ENCODE results near the gene KANSL3. TPM values are rescaled to one million over a fixed set of nuclear protein-coding genes. Genes with fewer than 3 reads are reported as not detected.

KANSL3 gene
- polyA plus RNA-seq (2012; ENCODE audit: insufficient read length, low read depth) = 28.7 TPM

- TF ChIP-seq TAF1 (IDR thresholded peaks at IDR 0.05; ENCODE audit: borderline replicate concordance, insufficient read depth, low read length) (no peak), REST (IDR thresholded peaks at IDR 0.05; ENCODE audit: insufficient read depth in 1 of 2, low read depth in 2 of 2, low read length in 2 of 2) (0 out of 4 replicates have a peak, but pooled peaks of 1 of the 2 experiments have one; percentile 28), SIN3A (IDR thresholded peaks at IDR 0.05; ENCODE audit: borderline replicate concordance, insufficient read depth, low read length) (no peak), FOXP2 (optimal IDR thresholded peaks at IDR 0.05; ENCODE audit: borderline replicate concordance, extremely low read depth, extremely low read length, insufficient read depth) (peak; percentile 97), POLR2AphosphoS5 (IDR thresholded peaks at IDR 0.05; ENCODE audit: low read depth, low read length) (peak; percentile 97)
These were observed at the start of gene KANSL3 for GRCh38 chr2:96638144-96639121. KANSL3 (minus strand) TSS chr2:96638312; CDS start chr2:96637135, 1,177 bp downstream.

GRCh38 chr2:96687266-96687665, 49.2 kb upstream of the KANSL3 start:
- TF ChIP-seq TAF1 (IDR thresholded peaks at IDR 0.05; ENCODE audit: borderline replicate concordance, insufficient read depth, low read length) (no peak), SIN3A (IDR thresholded peaks at IDR 0.05; ENCODE audit: borderline replicate concordance, insufficient read depth, low read length) (no peak)

DNA sequence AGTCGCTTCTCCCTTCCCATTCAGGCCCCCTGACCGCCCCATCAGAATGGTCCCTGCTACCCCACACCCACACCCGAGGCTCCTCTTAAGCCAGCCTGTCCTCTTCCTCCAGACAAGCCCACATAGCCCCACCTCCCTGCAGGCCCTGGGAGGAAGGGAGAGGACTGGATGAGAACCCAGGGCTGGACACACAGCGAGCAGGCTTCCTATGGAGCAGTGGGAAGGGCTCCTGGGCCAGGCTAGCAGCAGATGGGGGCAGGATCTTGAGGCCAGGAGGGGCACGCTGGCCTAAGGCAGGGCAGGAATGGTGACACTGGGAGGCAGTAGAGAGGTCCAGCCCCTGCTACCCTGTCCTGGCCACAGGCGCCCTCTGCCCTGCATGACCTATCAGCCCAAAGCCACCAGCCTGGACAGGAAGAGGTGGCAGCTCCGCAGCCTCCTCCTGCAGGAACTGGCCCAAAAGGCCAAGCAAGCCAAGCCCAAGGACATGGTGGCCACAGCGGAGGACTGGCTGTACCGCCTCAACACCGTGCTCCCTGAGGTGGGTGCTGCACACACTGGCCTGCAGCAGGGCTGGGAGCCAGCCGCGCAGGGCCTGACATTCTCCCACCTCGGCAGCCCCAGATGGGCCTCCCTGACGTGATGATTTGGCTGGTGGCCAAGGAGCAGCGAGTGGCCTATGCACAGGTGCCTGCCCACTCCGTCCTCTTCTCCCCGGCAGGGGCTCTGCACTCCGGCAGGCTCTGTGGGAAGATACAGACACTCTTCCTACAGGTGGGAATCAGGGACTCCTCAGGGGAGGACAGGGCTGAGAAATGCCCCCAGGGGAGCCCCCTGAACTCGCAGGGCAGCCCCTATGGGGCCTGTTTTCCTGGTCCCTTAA, 47.7 kb upstream of the KANSL3 start:
- TF ChIP-seq FOXP2 (optimal IDR thresholded peaks at IDR 0.05; ENCODE audit: borderline replicate concordance, extremely low read depth, extremely low read length, insufficient read depth) = no peak
- TF ChIP-seq REST (IDR thresholded peaks at IDR 0.05; ENCODE audit: insufficient read depth in 1 of 2, low read depth in 2 of 2, low read length in 2 of 2) = no peak
- no peak for TF ChIP-seq POLR2AphosphoS5 (IDR thresholded peaks at IDR 0.05; ENCODE audit: low read depth, low read length)
- no peak for TF ChIP-seq SIN3A (IDR thresholded peaks at IDR 0.05; ENCODE audit: borderline replicate concordance, insufficient read depth, low read length)
- no peak for TF ChIP-seq TAF1 (IDR thresholded peaks at IDR 0.05; ENCODE audit: borderline replicate concordance, insufficient read depth, low read length)

GRCh38 chr2:96684883-96685576, 46.9 kb upstream of the KANSL3 start:
- TF ChIP-seq SIN3A (IDR thresholded peaks at IDR 0.05; ENCODE audit: borderline replicate concordance, insufficient read depth, low read length) (no peak), FOXP2 (optimal IDR thresholded peaks at IDR 0.05; ENCODE audit: borderline replicate concordance, extremely low read depth, extremely low read length, insufficient read depth) (no peak), REST (IDR thresholded peaks at IDR 0.05; ENCODE audit: insufficient read depth in 1 of 2, low read depth in 2 of 2, low read length in 2 of 2) (no peak), TAF1 (IDR thresholded peaks at IDR 0.05; ENCODE audit: borderline replicate concordance, insufficient read depth, low read length) (no peak), POLR2AphosphoS5 (IDR thresholded peaks at IDR 0.05; ENCODE audit: low read depth, low read length) (no peak)

Measured in PFSK-1 (cell line).